Subcutaneous adipose tissue (tissue), 4 donors: ENCODE results near the gene CSGALNACT2. TPM values are rescaled to one million over a fixed set of nuclear protein-coding genes. Genes with fewer than 3 reads are reported as not detected.

ENCODE experiments used
- total RNA-seq, 4 donors: library from RNA; depleted of rRNA; stranded (reverse); fragments of >200 nt; gene quantifications; one replicate each; pipeline ENCODE4 v1.1.0, GENCODE V29; 2016
- TF ChIP-seq, protein P1 (sequence below): fragments of 450-650 bp; IDR thresholded peaks from one replicate; pipeline ENCODE4 v1.5.1; 2016; ENCODE audit warnings: low read depth, mild to moderate bottlenecking, control low read depth, antibody characterized with exemption, moderate library complexity

The CSGALNACT2 gene
- total RNA-seq, 4 donors from 2014 or later, result 23.9 to 94.3 (median 41.1) TPM

DNA sequence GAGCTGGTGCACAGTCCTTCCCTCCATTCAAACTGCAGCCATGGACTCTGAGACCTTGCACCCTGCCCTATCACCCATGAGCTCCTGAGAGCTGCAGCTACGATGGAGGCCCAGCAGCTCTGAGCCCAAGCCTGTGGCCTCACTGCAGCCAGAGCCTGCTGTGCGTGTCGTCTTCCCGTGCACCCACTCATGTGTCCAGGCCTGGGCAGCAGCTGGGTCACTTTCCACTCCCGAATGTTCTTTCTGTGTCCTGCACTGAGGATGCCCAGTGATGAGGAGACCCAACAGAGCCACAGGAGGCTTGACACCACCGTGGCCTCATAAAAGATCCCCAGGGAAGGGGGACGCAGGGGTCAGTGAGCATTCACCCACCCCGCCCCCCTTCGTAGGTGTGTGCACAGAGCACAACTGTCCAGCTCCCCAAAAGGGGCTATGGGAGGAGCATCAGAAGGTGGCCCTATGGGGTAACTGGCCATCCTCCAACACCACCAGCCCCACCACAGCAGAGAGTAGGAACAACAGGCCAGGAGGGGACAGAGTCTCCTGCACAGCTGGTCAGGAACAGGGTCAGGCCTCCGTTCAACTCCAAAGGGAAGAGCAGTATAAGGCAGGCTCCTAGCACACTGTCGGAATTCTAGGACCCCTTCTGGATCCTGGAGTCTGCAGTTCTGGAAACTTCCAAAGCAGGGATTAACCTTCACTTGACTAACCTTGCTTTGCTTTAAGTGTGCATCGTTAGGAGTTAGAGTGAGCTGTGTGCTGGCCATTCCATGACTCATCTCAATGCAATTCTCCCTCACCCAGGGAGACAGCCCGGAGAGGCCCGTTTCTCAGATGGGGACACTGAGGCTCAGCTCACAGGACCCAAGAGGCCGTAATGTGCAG is 76.1 kb downstream of the CSGALNACT2 start:
- TF ChIP-seq, protein P1, sequence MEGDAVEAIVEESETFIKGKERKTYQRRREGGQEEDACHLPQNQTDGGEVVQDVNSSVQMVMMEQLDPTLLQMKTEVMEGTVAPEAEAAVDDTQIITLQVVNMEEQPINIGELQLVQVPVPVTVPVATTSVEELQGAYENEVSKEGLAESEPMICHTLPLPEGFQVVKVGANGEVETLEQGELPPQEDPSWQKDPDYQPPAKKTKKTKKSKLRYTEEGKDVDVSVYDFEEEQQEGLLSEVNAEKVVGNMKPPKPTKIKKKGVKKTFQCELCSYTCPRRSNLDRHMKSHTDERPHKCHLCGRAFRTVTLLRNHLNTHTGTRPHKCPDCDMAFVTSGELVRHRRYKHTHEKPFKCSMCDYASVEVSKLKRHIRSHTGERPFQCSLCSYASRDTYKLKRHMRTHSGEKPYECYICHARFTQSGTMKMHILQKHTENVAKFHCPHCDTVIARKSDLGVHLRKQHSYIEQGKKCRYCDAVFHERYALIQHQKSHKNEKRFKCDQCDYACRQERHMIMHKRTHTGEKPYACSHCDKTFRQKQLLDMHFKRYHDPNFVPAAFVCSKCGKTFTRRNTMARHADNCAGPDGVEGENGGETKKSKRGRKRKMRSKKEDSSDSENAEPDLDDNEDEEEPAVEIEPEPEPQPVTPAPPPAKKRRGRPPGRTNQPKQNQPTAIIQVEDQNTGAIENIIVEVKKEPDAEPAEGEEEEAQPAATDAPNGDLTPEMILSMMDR, result no peak

DNA sequence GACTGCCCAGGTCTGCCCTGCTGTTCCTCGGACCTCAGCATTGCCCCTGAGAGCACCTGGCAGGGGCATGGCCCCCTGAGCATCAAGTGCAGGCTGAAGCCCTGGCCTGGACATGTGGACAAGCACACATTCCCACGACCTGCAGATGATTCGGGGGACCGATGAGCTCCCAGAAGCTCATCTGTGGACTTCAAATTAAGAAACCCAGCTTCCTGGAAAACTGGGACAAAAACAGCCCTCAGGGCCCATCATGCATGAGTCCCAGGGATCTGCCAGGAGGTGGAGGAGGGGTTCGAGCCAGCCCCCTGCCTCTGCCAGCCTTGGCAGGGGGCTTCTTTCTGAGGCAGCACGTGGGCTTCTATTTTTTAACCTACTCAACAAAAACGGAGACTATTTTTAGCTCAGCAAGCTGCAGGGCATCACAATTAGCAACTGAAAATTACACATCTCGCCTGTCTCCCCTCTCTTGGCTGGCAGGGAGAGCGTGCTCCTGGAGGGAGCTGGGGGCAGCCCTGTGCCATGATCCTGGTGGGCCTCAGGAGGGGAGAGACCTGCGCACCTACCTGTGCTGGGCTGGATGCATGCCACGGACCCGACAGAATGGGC is 76.8 kb downstream of the CSGALNACT2 start:
- TF ChIP-seq, protein P1, result no peak

DNA sequence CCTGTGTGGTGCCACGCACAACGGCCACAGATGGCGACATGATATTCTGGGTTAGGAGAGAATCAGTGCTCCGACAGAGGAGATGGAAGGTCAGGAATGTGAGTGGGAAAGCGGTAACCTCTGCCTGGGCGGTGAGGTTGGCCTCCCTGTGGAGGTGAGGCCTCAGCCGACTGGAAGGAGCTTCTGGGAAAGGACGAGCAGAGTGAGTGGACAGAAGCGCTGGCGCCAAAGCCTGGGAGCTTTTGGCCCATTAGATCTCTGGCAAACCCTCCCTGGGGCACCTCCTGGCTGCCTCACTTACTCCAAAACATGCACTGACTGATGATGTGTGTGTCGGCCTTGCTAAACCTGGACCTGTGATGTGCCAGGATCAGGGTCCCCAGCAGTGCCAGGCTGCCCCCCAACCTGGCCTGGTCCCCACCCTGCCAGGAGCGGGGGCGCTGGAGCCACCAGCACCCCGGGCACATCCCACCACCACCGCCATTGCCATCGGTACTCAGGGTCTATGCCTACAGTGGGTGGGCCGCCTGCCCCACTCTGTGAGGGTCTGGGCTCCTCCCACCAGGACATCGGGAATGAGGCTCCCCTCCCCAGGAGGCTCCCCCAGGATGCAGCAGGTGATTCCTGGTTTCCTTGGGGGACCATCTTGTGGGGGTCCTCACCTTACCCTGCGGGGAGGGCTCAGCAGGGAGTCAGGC is 77.7 kb downstream of the CSGALNACT2 start:
- TF ChIP-seq, protein P1, result no peak

DNA sequence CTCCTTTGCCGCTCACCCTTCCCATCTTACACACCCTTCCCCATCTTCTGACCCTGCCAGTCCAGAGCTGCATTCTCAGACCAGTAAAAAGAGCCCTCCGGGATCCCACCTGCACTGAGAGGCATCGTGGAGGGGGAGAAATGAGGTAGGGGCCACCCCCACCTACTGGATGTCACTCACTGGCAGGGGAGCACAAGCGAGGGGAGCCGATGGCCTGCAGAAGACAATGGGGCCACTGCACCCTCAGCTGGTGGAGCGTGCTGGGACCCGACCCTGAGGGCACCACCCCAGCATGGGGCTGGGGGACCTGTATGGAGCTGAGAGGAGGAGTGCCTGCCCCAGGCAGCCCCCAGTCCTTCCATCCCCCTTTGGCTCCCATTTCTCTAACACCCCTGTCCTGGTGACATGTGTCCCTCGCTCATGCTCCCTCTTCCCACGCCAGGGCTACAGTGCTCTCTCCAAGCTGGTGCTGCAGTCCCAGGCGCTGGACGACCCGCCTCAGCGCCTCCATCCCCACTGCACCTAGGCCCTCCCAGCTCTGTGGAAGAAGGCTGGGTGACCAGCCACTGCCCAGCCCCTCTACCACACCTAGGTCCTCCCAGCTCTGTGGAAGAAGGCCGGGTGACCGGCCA is 78.8 kb downstream of the CSGALNACT2 start:
- TF ChIP-seq, protein P1, result no peak

DNA sequence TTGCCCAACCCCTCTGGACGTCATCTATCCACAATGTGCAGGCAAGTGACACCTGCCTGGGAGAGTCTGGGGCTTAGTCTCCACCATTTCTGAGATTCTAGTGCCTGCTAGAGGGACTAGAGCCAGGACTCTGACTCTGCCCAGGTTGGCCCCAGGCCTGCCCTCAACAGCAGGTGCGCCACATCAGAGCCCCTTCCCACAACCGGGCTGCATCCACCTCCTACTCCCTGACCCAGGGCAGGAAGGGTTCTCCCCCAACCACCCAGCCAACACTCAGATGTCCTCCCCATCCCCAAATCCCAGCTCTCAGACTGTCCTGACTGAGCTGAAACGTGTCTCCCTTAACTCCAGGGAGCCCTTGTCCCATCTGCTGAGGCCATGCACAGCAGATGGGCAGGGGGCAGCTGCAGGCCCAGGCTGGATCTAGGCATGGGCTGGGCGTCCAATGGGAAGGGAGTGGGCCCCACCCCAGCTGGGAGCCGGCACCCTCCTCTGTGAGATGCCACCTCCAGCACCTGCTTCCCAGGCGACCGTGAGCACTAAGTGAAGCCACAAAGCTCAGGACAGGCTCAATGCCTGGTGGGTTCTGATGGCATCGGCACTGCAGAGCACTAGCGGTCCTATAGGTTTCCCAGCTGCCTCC is 79.4 kb downstream of the CSGALNACT2 start:
- TF ChIP-seq, protein P1, result no peak

GRCh38 chr10:43218206-43218950 is 80.1 kb downstream of the CSGALNACT2 start:
- TF ChIP-seq, protein P1, result no peak
